ENCODE data around the gene SMIM9.
A peak's percentile ranks its signal among the peaks of the same experiment; 100 is the strongest.

The SMIM9 gene

DNA sequence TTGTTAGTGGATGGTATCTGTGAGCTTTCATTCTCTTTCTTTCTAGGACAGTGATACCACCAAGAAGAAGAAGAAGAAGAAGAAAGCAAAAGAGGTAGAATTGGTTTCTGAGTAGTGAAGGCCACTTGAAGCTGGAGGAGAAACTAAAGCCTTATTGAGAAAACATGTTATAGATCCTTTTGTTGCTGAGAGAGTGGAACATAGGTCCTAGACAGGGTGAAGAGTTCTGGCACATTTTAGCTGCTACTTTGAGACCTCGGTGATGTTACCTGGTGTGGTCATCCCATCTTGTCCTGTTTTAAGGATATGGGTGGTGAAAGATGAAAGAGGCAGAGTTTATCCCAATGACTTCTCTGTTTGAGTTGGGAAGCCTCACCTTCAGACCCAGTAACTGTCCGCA lies 57.7 kb downstream of the SMIM9 start:
- DNase-seq: no peak

GRCh38 chrX:154775419-154776349 lies 58.8 kb downstream of the SMIM9 start:
- peak; percentile 59 for DNase-seq

- no peak for DNase-seq
These were observed 59.8 kb downstream of the SMIM9 start for GRCh38 chrX:154774622-154775021.
